ENCODE data around the gene ITM2B. TPM values are rescaled to one million over a fixed set of nuclear protein-coding genes. Genes with fewer than 3 reads are reported as not detected.

Gene ITM2B
- total RNA-seq, 1 donor from 2014 or later = 358 TPM

- Mint-ChIP-seq H3K9me3 (ENCODE audit: unreplicated experiment) (no peaks in the 10 kb centered on the region), H3K36me3 (ENCODE audit: low read depth, unreplicated experiment) (peaks cover 3% of the 10 kb centered on the region), H3K27me3 (ENCODE audit: low read depth, unreplicated experiment) (no peaks in the 10 kb centered on the region), H3K4me3 (ENCODE audit: unreplicated experiment) (no peak overlapping the region), H3K4me1 (ENCODE audit: low read depth, unreplicated experiment) (no peaks in the 10 kb centered on the region), H3K27ac (ENCODE audit: unreplicated experiment) (no peak overlapping the region)
- Histone ChIP-seq H3K4me1 (ENCODE audit: insufficient read depth, low read length) (no peaks in the 10 kb centered on the region), H3K79me2 (ENCODE audit: insufficient read depth, low read length) (no peaks in the 10 kb centered on the region), H3K9me3 (ENCODE audit: insufficient read depth, low read depth, low read length) (no peaks in the 10 kb centered on the region), H3K36me3 (ENCODE audit: insufficient read depth, low read length) (no peaks in the 10 kb centered on the region), H3K27me3 (ENCODE audit: insufficient read depth, low read length) (no peaks in the 10 kb centered on the region), H3K4me2 (ENCODE audit: low read length) (no peak overlapping the region), H3K27ac (ENCODE audit: low read depth, low read length) (no peak overlapping the region), H3K4me3 (ENCODE audit: insufficient read depth, low read depth, low read length) (no peak overlapping the region), H3K9ac (ENCODE audit: low read length) (no peak overlapping the region), H4K20me1 (ENCODE audit: insufficient read depth, low read length) (no peaks in the 10 kb centered on the region), H2AFZ (ENCODE audit: low read depth, low read length) (no peak overlapping the region)
- no peak for FAIRE-seq
- DNase-seq (ENCODE audit: low read depth) = no peak
- no peak for TF ChIP-seq EZH2 (IDR thresholded peaks at IDR 0.05; ENCODE audit: insufficient read depth, low read length)
- no peak for TF ChIP-seq CTCF (IDR thresholded peaks at IDR 0.05; ENCODE audit: insufficient read depth, low read depth, low read length)
Measured at GRCh38 chr13:48273346-48273745, 40.3 kb downstream of the ITM2B start.

DNA sequence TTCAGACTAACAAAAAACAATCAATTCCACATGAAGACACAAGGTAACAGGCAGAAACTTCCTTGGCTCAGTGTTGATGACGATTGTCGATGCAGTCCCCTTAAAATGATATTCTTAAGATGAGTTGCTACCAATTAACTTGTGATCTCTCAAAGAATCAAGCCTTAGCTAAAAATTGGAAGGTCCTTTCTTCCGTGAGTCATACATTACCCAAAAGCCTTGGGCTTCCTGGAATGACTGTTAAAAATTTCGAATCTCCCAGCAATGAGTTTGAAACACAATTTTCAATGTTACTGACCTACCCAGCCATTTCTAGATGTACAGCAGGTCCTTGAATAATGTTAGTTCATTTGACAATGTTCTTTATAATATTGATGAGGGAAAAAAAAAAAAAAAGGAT, 42.5 kb downstream of the ITM2B start:
- no peak overlapping the region for H3K9ac ChIP-seq (ENCODE audit: low read length)
- no peaks in the 10 kb centered on the region for H3K9me3 ChIP-seq (ENCODE audit: insufficient read depth, low read depth, low read length)
- no peak overlapping the region for H3K4me3 Mint-ChIP-seq (ENCODE audit: unreplicated experiment)
- peaks cover 3% of the 10 kb centered on the region for H3K36me3 Mint-ChIP-seq (ENCODE audit: low read depth, unreplicated experiment)
- FAIRE-seq = no peak
- DNase-seq (ENCODE audit: low read depth) = no peak
- H3K79me2 ChIP-seq (ENCODE audit: insufficient read depth, low read length) = no peaks in the 10 kb centered on the region
- no peaks in the 10 kb centered on the region for H3K27me3 Mint-ChIP-seq (ENCODE audit: low read depth, unreplicated experiment)
- H3K27ac Mint-ChIP-seq (ENCODE audit: unreplicated experiment) = no peak overlapping the region
- TF ChIP-seq EZH2 (IDR thresholded peaks at IDR 0.05; ENCODE audit: insufficient read depth, low read length) (no peak), CTCF (IDR thresholded peaks at IDR 0.05; ENCODE audit: insufficient read depth, low read depth, low read length) (no peak)
- no peaks in the 10 kb centered on the region for H4K20me1 ChIP-seq (ENCODE audit: insufficient read depth, low read length)
- no peak overlapping the region for H2AFZ ChIP-seq (ENCODE audit: low read depth, low read length)
- no peaks in the 10 kb centered on the region for H3K4me1 ChIP-seq (ENCODE audit: insufficient read depth, low read length)
- no peaks in the 10 kb centered on the region for H3K9me3 Mint-ChIP-seq (ENCODE audit: unreplicated experiment)
- no peak overlapping the region for H3K27ac ChIP-seq (ENCODE audit: low read depth, low read length)
- H3K27me3 ChIP-seq (ENCODE audit: insufficient read depth, low read length) = no peaks in the 10 kb centered on the region
- H3K4me2 ChIP-seq (ENCODE audit: low read length) = no peak overlapping the region
- H3K4me3 ChIP-seq (ENCODE audit: insufficient read depth, low read depth, low read length) = no peak overlapping the region
- H3K4me1 Mint-ChIP-seq (ENCODE audit: low read depth, unreplicated experiment) = no peaks in the 10 kb centered on the region
- H3K36me3 ChIP-seq (ENCODE audit: insufficient read depth, low read length) = no peaks in the 10 kb centered on the region

DNA sequence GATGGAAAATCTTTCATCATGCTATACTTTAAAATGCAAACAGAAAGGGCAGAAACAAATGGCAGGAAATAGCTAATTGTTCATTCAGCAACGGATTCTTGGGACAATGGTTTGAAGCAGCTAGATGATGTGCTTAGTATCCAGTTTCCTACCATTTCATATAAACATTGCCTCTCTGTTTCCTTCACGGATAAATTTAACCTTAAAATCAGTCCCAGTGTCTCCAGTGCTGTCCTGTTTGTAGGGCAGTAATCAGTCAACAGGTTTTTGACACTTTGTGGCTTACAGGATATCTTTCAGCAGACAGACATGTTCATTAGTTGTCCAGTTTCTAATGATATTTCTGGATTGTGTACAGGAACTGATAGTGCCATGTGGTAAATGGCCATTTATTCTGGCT, 45.8 kb downstream of the ITM2B start:
- no peaks in the 10 kb centered on the region for H3K27me3 ChIP-seq (ENCODE audit: insufficient read depth, low read length)
- no peaks in the 10 kb centered on the region for H3K79me2 ChIP-seq (ENCODE audit: insufficient read depth, low read length)
- H3K36me3 ChIP-seq (ENCODE audit: insufficient read depth, low read length) = no peaks in the 10 kb centered on the region
- no peaks in the 10 kb centered on the region for H3K9me3 Mint-ChIP-seq (ENCODE audit: unreplicated experiment)
- FAIRE-seq (no peak), DNase-seq (ENCODE audit: low read depth) (no peak)
- TF ChIP-seq EZH2 (IDR thresholded peaks at IDR 0.05; ENCODE audit: insufficient read depth, low read length) (no peak), CTCF (IDR thresholded peaks at IDR 0.05; ENCODE audit: insufficient read depth, low read depth, low read length) (no peak)
- H3K27ac ChIP-seq (ENCODE audit: low read depth, low read length) = no peak overlapping the region
- H3K4me2 ChIP-seq (ENCODE audit: low read length) = no peak overlapping the region
- H3K27ac Mint-ChIP-seq (ENCODE audit: unreplicated experiment) = no peak overlapping the region
- H3K36me3 Mint-ChIP-seq (ENCODE audit: low read depth, unreplicated experiment) = peaks cover 3% of the 10 kb centered on the region
- no peaks in the 10 kb centered on the region for H3K9me3 ChIP-seq (ENCODE audit: insufficient read depth, low read depth, low read length)
- no peak overlapping the region for H3K4me3 ChIP-seq (ENCODE audit: insufficient read depth, low read depth, low read length)
- no peak overlapping the region for H3K4me3 Mint-ChIP-seq (ENCODE audit: unreplicated experiment)
- no peaks in the 10 kb centered on the region for H3K27me3 Mint-ChIP-seq (ENCODE audit: low read depth, unreplicated experiment)
- no peak overlapping the region for H2AFZ ChIP-seq (ENCODE audit: low read depth, low read length)
- no peak overlapping the region for H3K9ac ChIP-seq (ENCODE audit: low read length)
- H3K4me1 Mint-ChIP-seq (ENCODE audit: low read depth, unreplicated experiment) = no peaks in the 10 kb centered on the region
- no peaks in the 10 kb centered on the region for H3K4me1 ChIP-seq (ENCODE audit: insufficient read depth, low read length)
- H4K20me1 ChIP-seq (ENCODE audit: insufficient read depth, low read length) = no peaks in the 10 kb centered on the region

All from astrocyte (in vitro differentiated cells and primary cell).